GM19025 (cell line): ENCODE data around the gene WRAP73.

Experiments
- ATAC-seq: cut with Tn5 transposase; IDR thresholded peaks from one replicate; pipeline ENCODE4 v1.9.1; 2021; ENCODE audit warnings: mild to moderate bottlenecking, low read depth, moderate library complexity; ENCODE audit not compliant: unreplicated experiment

WRAP73 gene

GRCh38 chr1:3617806-3618345 lies 32.0 kb downstream of the WRAP73 start:
- ATAC-seq = no peak

DNA sequence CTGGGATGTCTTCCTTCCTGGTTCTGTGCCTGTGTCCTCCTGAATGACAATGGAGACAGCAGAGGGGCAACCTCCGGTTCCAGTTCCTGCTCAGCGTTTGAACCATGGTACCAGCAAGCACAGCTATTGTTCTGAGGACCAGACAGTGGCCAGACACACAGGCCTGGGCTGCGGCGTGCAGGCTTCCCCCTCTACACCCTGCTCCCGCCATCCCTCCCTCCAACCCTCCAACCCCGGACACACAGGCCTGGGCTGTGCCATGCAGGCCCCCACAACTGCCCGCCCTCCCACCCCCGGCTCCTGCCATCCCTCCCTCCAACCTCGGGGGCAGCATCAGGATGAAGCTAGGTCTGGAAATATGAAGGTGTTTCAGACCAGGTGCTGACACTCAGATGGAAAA lies 33.0 kb downstream of the WRAP73 start:
- no peak for ATAC-seq

- no peak for ATAC-seq
These were observed 34.9 kb downstream of the WRAP73 start for GRCh38 chr1:3614755-3615742.

DNA sequence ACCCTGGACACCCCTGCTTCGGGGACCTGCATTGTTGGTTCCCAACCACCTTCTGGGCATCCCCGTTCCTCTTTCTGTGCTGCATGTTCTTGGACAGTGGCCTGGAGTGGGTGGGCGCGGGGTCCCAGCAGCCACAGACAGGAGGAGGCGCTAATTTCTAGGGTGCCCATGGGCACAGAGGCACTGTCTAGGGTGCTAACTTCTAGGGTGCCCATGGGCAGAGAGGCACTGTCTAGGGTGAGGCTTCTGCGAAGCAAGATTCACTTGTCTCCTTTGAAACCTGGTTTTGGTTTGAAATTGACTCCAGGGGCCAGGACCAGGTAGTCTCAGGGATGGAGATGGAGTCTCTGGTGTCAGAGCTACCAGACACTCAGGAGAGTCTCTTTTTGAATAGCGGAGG lies 37.8 kb downstream of the WRAP73 start:
- no peak for ATAC-seq

DNA sequence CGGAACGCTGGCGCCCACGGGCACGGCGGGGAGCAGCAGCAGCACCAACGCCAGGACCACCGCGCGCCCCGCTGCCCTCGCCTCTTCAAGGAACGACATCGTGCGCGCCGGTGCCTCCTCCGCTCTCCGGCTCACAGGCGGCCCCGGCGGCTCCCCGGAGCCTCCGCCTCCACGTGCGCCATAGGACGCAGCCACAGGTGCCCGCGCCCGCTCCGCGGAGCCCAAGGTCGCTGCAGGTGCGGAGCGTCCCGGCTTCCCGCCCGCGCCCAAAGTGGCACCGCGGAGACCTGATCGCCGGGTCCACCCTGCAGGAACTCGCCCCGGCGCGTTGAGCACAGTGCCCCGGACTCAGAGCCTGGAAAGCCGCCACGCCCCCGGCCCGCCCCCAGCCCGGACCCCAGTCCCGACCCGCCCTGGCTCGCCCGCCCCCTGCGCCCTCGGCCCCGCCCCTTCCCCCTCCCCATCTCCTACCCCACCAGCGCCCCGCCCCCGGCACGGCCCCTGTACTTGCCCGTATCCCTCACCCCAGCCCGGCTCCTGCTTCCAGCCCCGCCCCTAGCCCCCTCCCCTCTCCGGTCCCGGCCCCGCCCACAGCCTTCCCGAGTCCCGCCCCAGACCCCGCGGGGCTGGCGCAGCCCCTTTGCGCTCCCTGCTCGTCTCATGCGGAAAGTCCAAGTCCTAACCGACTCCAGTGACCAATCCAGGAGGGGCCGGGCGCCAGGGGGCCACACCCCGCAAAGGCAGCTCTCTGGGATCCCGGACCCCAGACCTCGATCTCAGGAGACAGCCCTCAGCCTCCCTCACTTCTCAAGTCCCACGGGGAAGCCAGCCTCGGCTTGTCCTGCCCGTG lies 38.5 kb downstream of the WRAP73 start, which contains the start of gene MEGF6:
TSS of gene MEGF6 (minus strand) at position 339 of the 850 bp plus-strand sequence. CDS start at position 99, 240 bp downstream.
- no peak for ATAC-seq

DNA sequence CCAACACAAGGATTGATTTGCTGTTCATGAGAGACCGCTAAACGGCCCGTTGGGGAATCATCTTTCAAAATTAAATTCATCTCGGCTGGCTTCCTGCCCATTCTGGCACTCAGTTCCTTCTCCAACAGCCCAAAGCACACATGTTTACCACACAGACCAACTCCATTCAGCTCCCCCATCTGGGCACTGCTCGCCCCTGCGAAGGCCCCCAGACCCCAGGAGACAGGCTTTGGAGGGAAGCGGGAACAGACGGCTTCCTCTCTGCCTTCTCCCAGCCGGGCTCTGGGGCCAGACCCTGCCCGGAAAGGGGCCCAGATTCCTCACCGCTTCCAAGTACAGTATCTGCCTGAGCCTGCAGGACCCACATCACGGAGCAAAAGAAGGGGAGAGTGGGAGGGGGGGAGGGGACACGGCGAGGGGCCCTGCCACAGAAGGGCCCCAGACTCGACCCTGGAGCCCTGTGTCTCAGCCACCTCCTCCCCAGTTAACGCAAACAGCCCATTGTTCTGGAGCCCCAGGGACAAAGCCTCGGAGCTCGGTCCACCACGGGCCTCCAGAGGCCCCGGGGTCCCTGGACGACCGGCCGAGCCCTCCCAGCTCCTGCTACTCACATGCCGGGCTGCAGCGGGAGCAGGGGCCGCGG lies 39.3 kb downstream of the WRAP73 start:
- ATAC-seq = no peak

GRCh38 chr1:3609769-3610526 lies 40.0 kb downstream of the WRAP73 start:
- ATAC-seq = no peak

- ATAC-seq = no peak
These were observed 40.7 kb downstream of the WRAP73 start for GRCh38 chr1:3609016-3609768.

DNA sequence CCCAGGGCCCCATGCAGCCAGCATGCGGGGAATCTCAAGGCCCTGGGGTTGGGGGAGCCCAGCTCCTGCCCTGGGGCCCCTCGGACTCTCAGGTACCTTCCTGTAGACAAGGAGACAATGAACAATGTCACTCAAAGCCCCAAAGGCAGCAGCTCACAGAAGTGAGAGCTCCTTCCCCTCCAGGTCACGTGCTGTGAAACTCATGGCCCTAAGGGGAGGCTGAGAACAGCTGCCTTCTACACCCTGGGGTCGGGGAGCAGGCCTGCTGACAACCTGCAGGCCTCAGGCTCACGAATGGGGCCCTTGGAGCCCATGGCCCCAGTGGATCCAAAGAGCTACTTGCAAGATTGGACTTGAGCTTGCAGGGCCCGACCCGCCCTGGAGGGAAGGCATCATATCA lies 41.7 kb downstream of the WRAP73 start:
- ATAC-seq = no peak

DNA sequence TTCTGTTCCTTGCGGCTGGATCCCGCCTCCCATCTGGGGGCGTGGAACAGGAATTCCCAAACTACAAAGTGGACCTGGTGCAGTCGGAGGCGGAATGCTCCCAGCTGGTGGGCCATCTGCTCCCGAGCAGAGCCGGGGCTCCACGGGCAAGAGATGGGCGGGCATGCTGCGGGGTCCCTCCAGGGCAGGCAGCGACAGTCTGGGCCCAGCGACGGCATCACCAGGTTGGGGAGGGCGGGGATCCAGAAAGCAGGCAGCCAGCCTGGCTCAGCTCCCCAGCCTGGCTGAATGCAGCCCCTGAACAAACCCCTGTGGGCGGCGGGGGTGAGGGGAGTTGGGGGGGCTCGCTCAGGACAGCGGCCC lies 42.2 kb downstream of the WRAP73 start:
- no peak for ATAC-seq

GRCh38 chr1:3606779-3607702 lies 42.9 kb downstream of the WRAP73 start:
- no peak for ATAC-seq

- ATAC-seq = no peak
These were observed 44.7 kb downstream of the WRAP73 start for GRCh38 chr1:3604997-3605823.

- no peak for ATAC-seq
These were observed 45.4 kb downstream of the WRAP73 start for GRCh38 chr1:3604468-3604974.

GRCh38 chr1:3603571-3604467 lies 46.1 kb downstream of the WRAP73 start:
- ATAC-seq = no peak

- no peak for ATAC-seq
These were observed 46.7 kb downstream of the WRAP73 start for GRCh38 chr1:3603156-3603555.

DNA sequence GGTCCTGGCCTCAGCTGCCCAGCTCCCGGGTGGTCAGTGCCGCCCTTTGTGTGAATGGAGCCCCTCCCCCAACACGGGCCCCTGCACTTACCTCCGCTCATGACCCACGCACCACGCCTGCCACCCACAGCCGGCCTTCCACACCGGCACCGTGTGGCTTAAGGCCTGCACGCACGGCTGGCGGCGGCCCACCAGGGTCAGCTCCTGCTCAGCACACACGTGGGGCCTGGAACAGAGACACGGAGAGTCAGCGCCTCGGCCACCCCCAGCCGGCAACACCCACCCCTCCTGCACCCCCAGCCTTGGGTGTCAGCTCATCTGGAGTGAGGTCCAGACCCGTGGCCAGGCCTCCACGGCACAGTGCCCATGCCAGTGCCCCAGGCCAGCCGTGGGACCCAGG lies 47.5 kb downstream of the WRAP73 start:
- no peak for ATAC-seq
